ENCODE results near the gene CCL17.
A peak's percentile ranks its signal among the peaks of the same experiment; 100 is the strongest.

CCL17 gene

GRCh38 chr16:57403965-57404817, at the start of gene CCL17:
Gene CCL17, plus strand, starts transcription at chr16:57404767. Its CDS starts 9,166 bp downstream, at chr16:57413933.
- in situ Hi-C loops (cut with MboI; ENCODE audit: low pct_unique_long_range_greater_than_20kb, low sequenced_read_pairs, unreplicated experiment), result loop anchor here (25.0 kb wide), 1 partner anchor 317 kb away; the partner anchor contains the start of gene CPNE2
- no peak for DNase-seq (ENCODE audit: low spot score)
- TF ChIP-seq, protein P1, sequence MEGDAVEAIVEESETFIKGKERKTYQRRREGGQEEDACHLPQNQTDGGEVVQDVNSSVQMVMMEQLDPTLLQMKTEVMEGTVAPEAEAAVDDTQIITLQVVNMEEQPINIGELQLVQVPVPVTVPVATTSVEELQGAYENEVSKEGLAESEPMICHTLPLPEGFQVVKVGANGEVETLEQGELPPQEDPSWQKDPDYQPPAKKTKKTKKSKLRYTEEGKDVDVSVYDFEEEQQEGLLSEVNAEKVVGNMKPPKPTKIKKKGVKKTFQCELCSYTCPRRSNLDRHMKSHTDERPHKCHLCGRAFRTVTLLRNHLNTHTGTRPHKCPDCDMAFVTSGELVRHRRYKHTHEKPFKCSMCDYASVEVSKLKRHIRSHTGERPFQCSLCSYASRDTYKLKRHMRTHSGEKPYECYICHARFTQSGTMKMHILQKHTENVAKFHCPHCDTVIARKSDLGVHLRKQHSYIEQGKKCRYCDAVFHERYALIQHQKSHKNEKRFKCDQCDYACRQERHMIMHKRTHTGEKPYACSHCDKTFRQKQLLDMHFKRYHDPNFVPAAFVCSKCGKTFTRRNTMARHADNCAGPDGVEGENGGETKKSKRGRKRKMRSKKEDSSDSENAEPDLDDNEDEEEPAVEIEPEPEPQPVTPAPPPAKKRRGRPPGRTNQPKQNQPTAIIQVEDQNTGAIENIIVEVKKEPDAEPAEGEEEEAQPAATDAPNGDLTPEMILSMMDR (IDR thresholded peaks at IDR 0.05; ENCODE audit: extremely low read depth, insufficient read depth, missing control alignments), result no peak

- in situ Hi-C loops (cut with MboI; ENCODE audit: low pct_unique_long_range_greater_than_20kb, low sequenced_read_pairs, unreplicated experiment), result no loop called here
- TF ChIP-seq, protein P1 (IDR thresholded peaks at IDR 0.05; ENCODE audit: extremely low read depth, insufficient read depth, missing control alignments), result no peak
These were observed 48.6 kb upstream of the CCL17 start for GRCh38 chr16:57355898-57356414.

GRCh38 chr16:57356547-57356946, 48.0 kb upstream of the CCL17 start:
- no peak for DNase-seq (ENCODE audit: low spot score)
- TF ChIP-seq, protein P1 (IDR thresholded peaks at IDR 0.05; ENCODE audit: extremely low read depth, insufficient read depth, missing control alignments), result no peak
- in situ Hi-C loops (cut with MboI; ENCODE audit: low pct_unique_long_range_greater_than_20kb, low sequenced_read_pairs, unreplicated experiment), result no loop called here

More at GRCh38 chr16:57355898-57356414, 48.6 kb upstream of the CCL17 start:
- no peak for DNase-seq (ENCODE audit: low spot score)

DNA sequence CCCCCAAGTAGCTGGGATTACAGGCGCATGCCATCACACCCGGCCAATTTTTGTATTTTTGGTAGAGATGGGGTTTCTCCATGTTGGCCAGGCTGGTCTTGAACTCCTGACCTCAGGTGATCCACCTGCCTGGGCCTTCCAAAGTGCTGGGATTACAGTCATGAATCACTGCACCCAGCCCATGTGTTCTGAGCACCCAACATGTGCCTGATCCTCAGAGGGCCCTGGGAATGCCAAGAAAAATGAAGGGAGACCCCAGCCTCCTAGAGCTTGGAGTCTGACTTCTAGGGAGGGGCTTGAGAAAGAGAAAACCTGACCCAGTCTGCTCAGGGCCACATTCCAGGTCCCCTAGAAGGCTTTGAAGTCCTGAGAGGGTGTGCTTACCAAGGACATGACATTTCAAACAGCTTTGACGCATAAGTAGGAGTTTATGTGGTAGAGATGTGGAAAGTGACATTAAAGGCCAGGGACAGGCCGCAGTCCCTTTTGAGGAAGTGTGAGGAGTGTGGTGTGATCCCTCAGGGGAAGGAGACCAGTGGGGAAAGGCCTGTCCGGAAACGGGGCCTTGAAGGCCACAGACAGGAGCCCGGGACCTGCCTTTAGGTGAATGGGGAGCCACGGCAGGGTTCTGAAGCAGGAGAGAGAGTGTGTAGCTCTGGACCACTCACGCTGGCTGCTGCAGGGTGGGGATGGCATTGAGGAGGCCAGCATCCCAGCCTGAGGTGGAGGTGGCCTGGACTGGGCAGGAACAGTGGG, 47.1 kb upstream of the CCL17 start:
- TF ChIP-seq, protein P1 (IDR thresholded peaks at IDR 0.05; ENCODE audit: extremely low read depth, insufficient read depth, missing control alignments), result no peak
- peak; percentile 17 for DNase-seq (ENCODE audit: low spot score)
- in situ Hi-C loops (cut with MboI; ENCODE audit: low pct_unique_long_range_greater_than_20kb, low sequenced_read_pairs, unreplicated experiment), result no loop called here

GRCh38 chr16:57358086-57358420, 46.5 kb upstream of the CCL17 start:
- peak; percentile 18 for DNase-seq (ENCODE audit: low spot score)
- in situ Hi-C loops (cut with MboI; ENCODE audit: low pct_unique_long_range_greater_than_20kb, low sequenced_read_pairs, unreplicated experiment), result no loop called here
- TF ChIP-seq, protein P1 (IDR thresholded peaks at IDR 0.05; ENCODE audit: extremely low read depth, insufficient read depth, missing control alignments), result no peak

GRCh38 chr16:57358527-57359095, 46.0 kb upstream of the CCL17 start, which contains the start of gene CCL22:
Gene CCL22, plus strand, starts transcription at chr16:57358783. Its CDS starts 34 bp downstream, at chr16:57358817.
- TF ChIP-seq, protein P1 (IDR thresholded peaks at IDR 0.05; ENCODE audit: extremely low read depth, insufficient read depth, missing control alignments), result no peak
- in situ Hi-C loops (cut with MboI; ENCODE audit: low pct_unique_long_range_greater_than_20kb, low sequenced_read_pairs, unreplicated experiment), result no loop called here
- peak; percentile 74 for DNase-seq (ENCODE audit: low spot score)
